ENCODE results near the gene LRRC46. TPM values are rescaled to one million over a fixed set of nuclear protein-coding genes. Genes with fewer than 3 reads are reported as not detected.

The LRRC46 gene
- total RNA-seq, 4 donors from 2014 or later = 0.20 TPM; not detected in 3

DNA sequence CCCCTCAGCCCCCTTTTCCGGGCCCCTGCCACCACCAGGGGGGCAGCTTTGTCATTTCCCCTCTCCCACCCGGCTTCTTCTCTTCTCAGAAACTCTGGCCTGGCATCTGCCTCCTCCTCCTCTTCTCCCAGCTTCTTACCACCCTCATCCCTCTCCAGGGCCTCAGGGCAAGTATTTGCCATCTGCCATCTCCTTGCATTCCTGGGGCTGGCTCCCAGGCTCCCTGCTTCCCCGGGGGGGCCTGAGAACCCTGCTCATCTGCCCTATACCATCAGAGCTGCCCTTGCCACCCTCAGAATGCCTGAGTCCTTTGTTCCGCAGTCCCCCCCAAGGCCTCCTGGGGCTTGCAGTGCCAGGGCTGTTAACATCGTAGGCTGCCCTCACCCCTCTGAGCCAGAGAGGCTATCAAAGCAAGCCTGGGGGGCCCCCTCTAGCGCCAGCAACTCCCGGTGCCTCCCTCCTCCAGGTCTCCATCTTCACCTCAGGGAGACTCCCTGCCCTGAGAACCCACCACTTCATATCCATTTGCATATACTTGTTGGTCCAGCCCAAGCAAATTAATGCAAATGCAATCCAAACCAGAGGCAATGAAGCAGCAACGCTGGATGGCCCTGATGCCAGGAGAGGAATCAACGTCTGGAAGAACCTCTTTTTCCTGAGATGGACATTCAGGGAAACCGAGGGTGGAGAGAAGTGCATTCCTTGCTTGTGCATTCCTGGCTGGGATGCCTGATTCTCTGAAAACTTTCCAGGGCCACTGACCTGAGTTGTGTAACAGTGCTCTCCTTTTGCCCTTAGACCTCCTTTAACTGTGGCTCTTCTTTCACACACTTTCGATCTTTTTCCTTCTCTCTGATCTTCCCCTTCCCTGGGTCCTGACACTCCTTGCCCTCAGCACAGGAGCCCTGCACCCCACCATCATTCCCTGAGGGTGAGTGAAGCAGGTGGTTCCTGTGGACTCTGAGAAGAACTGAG lies 43.8 kb downstream of the LRRC46 start:
- H3K4me1 ChIP-seq = no peaks in the 10 kb centered on the region
- TF ChIP-seq, protein P1, sequence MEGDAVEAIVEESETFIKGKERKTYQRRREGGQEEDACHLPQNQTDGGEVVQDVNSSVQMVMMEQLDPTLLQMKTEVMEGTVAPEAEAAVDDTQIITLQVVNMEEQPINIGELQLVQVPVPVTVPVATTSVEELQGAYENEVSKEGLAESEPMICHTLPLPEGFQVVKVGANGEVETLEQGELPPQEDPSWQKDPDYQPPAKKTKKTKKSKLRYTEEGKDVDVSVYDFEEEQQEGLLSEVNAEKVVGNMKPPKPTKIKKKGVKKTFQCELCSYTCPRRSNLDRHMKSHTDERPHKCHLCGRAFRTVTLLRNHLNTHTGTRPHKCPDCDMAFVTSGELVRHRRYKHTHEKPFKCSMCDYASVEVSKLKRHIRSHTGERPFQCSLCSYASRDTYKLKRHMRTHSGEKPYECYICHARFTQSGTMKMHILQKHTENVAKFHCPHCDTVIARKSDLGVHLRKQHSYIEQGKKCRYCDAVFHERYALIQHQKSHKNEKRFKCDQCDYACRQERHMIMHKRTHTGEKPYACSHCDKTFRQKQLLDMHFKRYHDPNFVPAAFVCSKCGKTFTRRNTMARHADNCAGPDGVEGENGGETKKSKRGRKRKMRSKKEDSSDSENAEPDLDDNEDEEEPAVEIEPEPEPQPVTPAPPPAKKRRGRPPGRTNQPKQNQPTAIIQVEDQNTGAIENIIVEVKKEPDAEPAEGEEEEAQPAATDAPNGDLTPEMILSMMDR (IDR thresholded peaks at IDR 0.05 in 4 of 5, conservative IDR thresholded peaks at IDR 0.05 in 1 of 5) = no peak
- no peak for TF ChIP-seq POLR2A (IDR thresholded peaks at IDR 0.05)
- H3K27me3 ChIP-seq = peaks cover 38 to 61% (median 49%) of the 10 kb centered on the region in 3 donors
- no peak for ATAC-seq
- no peak overlapping the region for H3K27ac ChIP-seq
- no peak for DNase-seq
- in situ Hi-C loops (cut with MboI; ENCODE audit: low sequenced_read_pairs in 4 of 4) (no loop called here), intact Hi-C loops (cut with DNase I; ENCODE audit: low total_unique reads) (no loop called here)
- H3K4me3 ChIP-seq = no peak overlapping the region
- no peaks in the 10 kb centered on the region for H3K9me3 ChIP-seq
- H3K36me3 ChIP-seq = no peaks in the 10 kb centered on the region

- TF ChIP-seq, protein P1 (IDR thresholded peaks at IDR 0.05 in 4 of 5, conservative IDR thresholded peaks at IDR 0.05 in 1 of 5) = no peak
- no peak for TF ChIP-seq POLR2A (IDR thresholded peaks at IDR 0.05)
- Histone ChIP-seq H3K4me1 (peaks cover 2 to 4% of the 10 kb centered on the region in 2 donors), H3K27me3 (peaks cover 28 to 40% (median 32%) of the 10 kb centered on the region in 3 donors), H3K36me3 (no peaks in the 10 kb centered on the region), H3K9me3 (no peaks in the 10 kb centered on the region), H3K4me3 (no peak overlapping the region), H3K27ac (no peak overlapping the region)
- intact Hi-C loops (cut with DNase I; ENCODE audit: low total_unique reads) = no loop called here
- no peak for ATAC-seq
- no peak for DNase-seq
- in situ Hi-C loops (cut with MboI; ENCODE audit: low sequenced_read_pairs in 4 of 4) = no loop called here
Measured at GRCh38 chr17:47877368-47878034, 46.0 kb downstream of the LRRC46 start.

GRCh38 chr17:47878203-47879027 lies 46.9 kb downstream of the LRRC46 start:
- no peaks in the 10 kb centered on the region for H3K36me3 ChIP-seq
- H3K9me3 ChIP-seq = no peaks in the 10 kb centered on the region
- ATAC-seq = no peak
- intact Hi-C loops (cut with DNase I; ENCODE audit: low total_unique reads) (no loop called here), in situ Hi-C loops (cut with MboI; ENCODE audit: low sequenced_read_pairs in 4 of 4) (no loop called here)
- no peak for DNase-seq
- no peak for TF ChIP-seq POLR2A (IDR thresholded peaks at IDR 0.05)
- TF ChIP-seq, protein P1 (IDR thresholded peaks at IDR 0.05 in 4 of 5, conservative IDR thresholded peaks at IDR 0.05 in 1 of 5) = no peak
- H3K27ac ChIP-seq = no peak overlapping the region
- peaks cover 4 to 5% of the 10 kb centered on the region in 2 donors for H3K4me1 ChIP-seq
- peaks cover 19 to 31% (median 23%) of the 10 kb centered on the region in 3 donors for H3K27me3 ChIP-seq
- no peak overlapping the region for H3K4me3 ChIP-seq

- intact Hi-C loops (cut with DNase I; ENCODE audit: low total_unique reads) = no loop called here
- no peaks in the 10 kb centered on the region for H3K36me3 ChIP-seq
- no peaks in the 10 kb centered on the region for H3K9me3 ChIP-seq
- no peak for DNase-seq
- H3K27ac ChIP-seq = no peak overlapping the region
- peaks cover 19 to 27% (median 19%) of the 10 kb centered on the region in 3 donors for H3K27me3 ChIP-seq
- no peak for TF ChIP-seq POLR2A (IDR thresholded peaks at IDR 0.05)
- TF ChIP-seq, protein P1 (IDR thresholded peaks at IDR 0.05 in 4 of 5, conservative IDR thresholded peaks at IDR 0.05 in 1 of 5) = no peak
- peaks cover 4 to 5% of the 10 kb centered on the region in 2 donors for H3K4me1 ChIP-seq
- no peak overlapping the region for H3K4me3 ChIP-seq
- no peak for ATAC-seq
- in situ Hi-C loops (cut with MboI; ENCODE audit: low sequenced_read_pairs in 4 of 4) = no loop called here
Measured at GRCh38 chr17:47879028-47879585, 47.6 kb downstream of the LRRC46 start.
